ENCODE data around the gene PTPRN2.

Gene PTPRN2

GRCh38 chr7:157519246-157519645 lies 1068.4 kb downstream of the PTPRN2 start:
- peaks cover 0 to 2% (median 0%) of the 10 kb centered on the region in 5 donors for H3K4me1 ChIP-seq (ENCODE audit: control insufficient read depth in 5 of 5, insufficient read depth in 5 of 5, low read length in 5 of 5)
- H3K9me3 ChIP-seq (ENCODE audit: control insufficient read depth in 5 of 5, low read length in 5 of 5) = no peaks in the 10 kb centered on the region
- H3K9ac ChIP-seq (ENCODE audit: low read length in 5 of 5) = no peak overlapping the region
- H3K27ac ChIP-seq (ENCODE audit: low read depth, low read length) = no peak overlapping the region
- H3K36me3 ChIP-seq (ENCODE audit: control insufficient read depth in 5 of 5, insufficient read depth in 5 of 5, low read length in 5 of 5) = no peaks in the 10 kb centered on the region
- peaks cover 11 to 27% (median 19%) of the 10 kb centered on the region in 5 donors for H3K27me3 ChIP-seq (ENCODE audit: control insufficient read depth in 5 of 5, insufficient read depth in 4 of 5, low read length in 5 of 5)
- no peak overlapping the region for H3K4me3 ChIP-seq (ENCODE audit: low read depth in 1 of 5, low read length in 5 of 5)

DNA sequence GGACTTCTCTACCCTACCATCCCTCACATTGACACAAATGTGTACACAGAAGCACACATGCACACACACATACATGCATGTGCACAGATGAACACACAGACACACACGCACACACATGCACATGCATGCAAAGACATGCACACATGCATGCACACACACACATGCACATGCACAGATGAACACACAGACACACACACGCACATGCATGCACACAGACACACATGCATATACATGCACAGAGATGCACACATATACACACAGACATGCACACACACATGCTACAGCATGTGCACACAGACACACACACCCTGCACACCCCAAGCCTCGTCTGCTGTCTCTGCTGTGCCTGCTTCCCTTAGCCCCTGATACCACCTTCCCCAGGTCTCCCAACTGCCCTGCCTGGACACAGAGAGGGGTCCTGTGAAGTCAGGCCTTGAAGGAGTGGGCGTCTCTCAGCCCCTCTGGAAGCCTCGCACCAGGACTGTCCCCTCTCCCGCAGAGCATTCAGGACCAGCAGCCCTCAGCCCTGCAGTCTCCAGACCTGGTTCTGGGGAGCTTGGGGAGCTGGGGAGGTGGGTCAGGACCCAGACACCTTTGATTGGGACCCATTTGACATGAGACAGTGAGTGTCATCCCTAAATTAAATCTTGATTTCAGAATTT lies 1069.0 kb downstream of the PTPRN2 start:
- H3K27me3 ChIP-seq (ENCODE audit: control insufficient read depth in 5 of 5, insufficient read depth in 4 of 5, low read length in 5 of 5) = peaks cover 11 to 27% (median 19%) of the 10 kb centered on the region in 5 donors
- H3K36me3 ChIP-seq (ENCODE audit: control insufficient read depth in 5 of 5, insufficient read depth in 5 of 5, low read length in 5 of 5) = no peaks in the 10 kb centered on the region
- no peaks in the 10 kb centered on the region for H3K9me3 ChIP-seq (ENCODE audit: control insufficient read depth in 5 of 5, low read length in 5 of 5)
- no peak overlapping the region for H3K4me3 ChIP-seq (ENCODE audit: low read depth in 1 of 5, low read length in 5 of 5)
- no peak overlapping the region for H3K9ac ChIP-seq (ENCODE audit: low read length in 5 of 5)
- peaks cover 0 to 2% (median 0%) of the 10 kb centered on the region in 5 donors for H3K4me1 ChIP-seq (ENCODE audit: control insufficient read depth in 5 of 5, insufficient read depth in 5 of 5, low read length in 5 of 5)
- H3K27ac ChIP-seq (ENCODE audit: low read depth, low read length) = no peak overlapping the region

DNA sequence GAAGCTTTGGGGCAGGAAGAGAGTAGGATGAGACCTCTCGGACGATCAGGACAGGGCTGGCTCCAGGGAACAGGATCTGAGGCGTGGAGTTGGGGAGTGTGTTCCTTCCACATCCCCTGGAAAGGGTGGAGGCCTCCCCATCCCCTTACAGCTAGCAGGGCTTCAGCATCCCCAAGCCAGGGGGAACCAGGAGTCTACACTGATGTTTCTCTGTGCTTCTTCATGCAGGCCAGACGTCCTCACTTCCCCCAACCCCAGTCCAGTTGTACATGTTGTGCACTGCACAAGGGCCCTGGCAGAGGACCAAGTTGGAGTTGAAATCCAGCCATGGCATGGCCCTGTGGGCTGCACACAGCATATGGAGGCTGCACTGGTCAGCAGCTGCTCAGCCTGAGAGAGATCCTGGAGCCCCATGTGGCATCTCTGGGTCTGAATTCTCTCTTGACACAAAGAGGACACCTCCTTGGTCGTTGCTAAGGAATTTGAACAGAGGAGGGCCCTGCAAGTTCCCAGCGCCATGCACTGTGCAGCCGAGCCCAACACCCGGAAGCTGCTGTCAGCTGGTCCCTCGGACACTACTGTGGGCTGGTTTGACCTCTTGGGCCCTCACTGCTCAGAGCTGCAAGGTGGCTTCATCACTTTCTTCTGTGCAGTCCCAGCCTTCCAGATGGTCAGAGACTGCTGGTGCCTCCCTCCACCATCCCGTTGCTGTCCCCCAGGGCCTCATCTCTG lies 1069.7 kb downstream of the PTPRN2 start:
- Histone ChIP-seq H3K4me3 (ENCODE audit: low read depth in 1 of 5, low read length in 5 of 5) (no peak overlapping the region), H3K27me3 (ENCODE audit: control insufficient read depth in 5 of 5, insufficient read depth in 4 of 5, low read length in 5 of 5) (peaks cover 7 to 27% (median 19%) of the 10 kb centered on the region in 5 donors), H3K27ac (ENCODE audit: low read depth, low read length) (no peak overlapping the region), H3K36me3 (ENCODE audit: control insufficient read depth in 5 of 5, insufficient read depth in 5 of 5, low read length in 5 of 5) (no peaks in the 10 kb centered on the region), H3K4me1 (ENCODE audit: control insufficient read depth in 5 of 5, insufficient read depth in 5 of 5, low read length in 5 of 5) (peaks cover 0 to 2% (median 0%) of the 10 kb centered on the region in 5 donors), H3K9ac (ENCODE audit: low read length in 5 of 5) (no peak overlapping the region), H3K9me3 (ENCODE audit: control insufficient read depth in 5 of 5, low read length in 5 of 5) (peaks cover 0 to 4% (median 0%) of the 10 kb centered on the region in 5 donors)

DNA sequence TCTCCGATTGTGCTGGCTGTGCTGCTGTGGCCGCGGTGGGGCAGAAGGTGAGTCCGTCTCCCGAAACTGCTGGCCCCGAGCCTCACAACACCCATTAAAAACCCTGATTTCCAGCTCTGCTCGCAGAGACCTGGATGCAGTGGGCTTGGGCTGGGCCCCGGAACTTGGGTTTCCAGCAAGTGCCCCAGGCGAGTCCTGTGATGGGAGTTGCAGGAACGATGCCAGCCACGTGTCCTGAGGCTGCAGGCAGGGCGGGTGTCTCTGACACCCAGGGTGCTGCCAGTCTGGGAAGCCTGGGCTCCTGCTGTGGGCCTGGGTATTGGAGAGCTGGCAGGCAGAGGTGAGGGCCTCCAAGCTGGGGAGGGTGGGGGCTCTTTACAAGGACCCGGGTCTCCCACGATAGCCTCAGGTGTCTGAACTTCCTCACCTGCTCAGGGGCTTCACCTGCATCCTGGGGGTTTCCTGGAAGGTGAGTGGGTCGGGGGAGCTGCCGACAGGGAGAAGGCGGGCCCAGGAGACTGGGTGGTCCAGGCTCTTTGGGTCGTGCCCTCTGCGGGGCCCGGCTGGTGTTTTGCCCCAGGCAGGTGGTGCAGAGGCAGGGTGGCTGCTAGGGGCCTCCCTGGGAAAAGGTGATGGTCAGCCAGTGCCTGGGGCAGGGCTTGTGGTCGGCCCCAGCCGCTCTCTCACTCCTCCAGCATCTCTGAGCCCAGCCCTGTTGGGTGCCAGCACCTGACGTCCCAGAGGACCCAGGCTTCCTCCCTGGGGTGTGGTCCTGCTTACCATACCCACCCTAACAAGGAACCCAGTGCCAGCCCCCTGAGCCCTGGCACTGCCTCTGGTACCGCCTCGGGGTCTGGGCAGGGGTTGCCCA lies 1070.5 kb downstream of the PTPRN2 start:
- peaks cover 7 to 27% (median 19%) of the 10 kb centered on the region in 5 donors for H3K27me3 ChIP-seq (ENCODE audit: control insufficient read depth in 5 of 5, insufficient read depth in 4 of 5, low read length in 5 of 5)
- H3K36me3 ChIP-seq (ENCODE audit: control insufficient read depth in 5 of 5, insufficient read depth in 5 of 5, low read length in 5 of 5) = no peaks in the 10 kb centered on the region

GRCh38 chr7:157516311-157516710 lies 1071.3 kb downstream of the PTPRN2 start:
- H3K4me1 ChIP-seq (ENCODE audit: control insufficient read depth in 5 of 5, insufficient read depth in 5 of 5, low read length in 5 of 5) = peaks cover 0 to 2% (median 0%) of the 10 kb centered on the region in 5 donors
- H3K36me3 ChIP-seq (ENCODE audit: control insufficient read depth in 5 of 5, insufficient read depth in 5 of 5, low read length in 5 of 5) = no peaks in the 10 kb centered on the region
- H3K9ac ChIP-seq (ENCODE audit: low read length in 5 of 5) = no peak overlapping the region
- H3K27me3 ChIP-seq (ENCODE audit: control insufficient read depth in 5 of 5, insufficient read depth in 4 of 5, low read length in 5 of 5) = peaks cover 7 to 27% (median 19%) of the 10 kb centered on the region in 5 donors
- no peak overlapping the region for H3K4me3 ChIP-seq (ENCODE audit: low read depth in 1 of 5, low read length in 5 of 5)
- no peak overlapping the region for H3K27ac ChIP-seq (ENCODE audit: low read depth, low read length)
- H3K9me3 ChIP-seq (ENCODE audit: control insufficient read depth in 5 of 5, low read length in 5 of 5) = peaks cover 0 to 5% (median 0%) of the 10 kb centered on the region in 5 donors

More for the DNA sequence above, 1070.5 kb downstream of the PTPRN2 start:
- H3K27ac ChIP-seq (ENCODE audit: low read depth, low read length) = no peak overlapping the region
- peaks cover 0 to 5% (median 0%) of the 10 kb centered on the region in 5 donors for H3K9me3 ChIP-seq (ENCODE audit: control insufficient read depth in 5 of 5, low read length in 5 of 5)
- H3K9ac ChIP-seq (ENCODE audit: low read length in 5 of 5) = no peak overlapping the region
- H3K4me3 ChIP-seq (ENCODE audit: low read depth in 1 of 5, low read length in 5 of 5) = no peak overlapping the region
- peaks cover 0 to 2% (median 0%) of the 10 kb centered on the region in 5 donors for H3K4me1 ChIP-seq (ENCODE audit: control insufficient read depth in 5 of 5, insufficient read depth in 5 of 5, low read length in 5 of 5)

DNA sequence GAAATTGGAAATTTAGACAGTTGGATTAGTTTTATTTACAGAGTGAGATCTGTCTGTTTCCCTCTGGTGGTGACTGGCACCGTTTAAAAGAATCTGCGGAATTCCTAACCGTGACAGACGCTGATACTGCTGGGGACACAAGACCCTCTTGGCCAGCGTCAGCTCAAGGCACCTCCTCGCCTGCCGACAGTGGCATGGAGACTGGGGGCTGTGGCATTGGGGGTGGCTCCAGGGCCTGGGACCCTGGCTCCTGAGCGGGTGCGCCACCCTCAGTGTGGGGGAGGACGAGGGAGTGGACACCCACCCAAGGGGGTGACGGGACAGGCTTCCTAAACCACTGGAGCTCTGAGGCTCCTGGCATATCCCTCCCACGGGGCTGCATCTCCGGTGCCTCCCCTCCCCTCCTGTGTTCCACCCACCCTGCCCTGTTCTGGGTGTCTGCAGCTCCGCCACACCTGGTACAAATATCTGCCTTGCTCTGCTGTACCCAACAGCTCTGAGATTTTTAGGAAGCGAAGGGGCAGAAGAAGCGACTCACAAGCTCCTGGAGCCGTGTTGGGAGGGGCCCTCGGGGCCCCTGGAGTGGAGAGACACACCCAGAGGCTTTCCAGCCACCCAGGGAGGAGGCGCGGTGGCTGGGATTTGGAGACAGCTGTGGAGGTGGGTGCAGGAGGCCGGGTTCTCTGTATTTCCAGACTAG lies 1072.1 kb downstream of the PTPRN2 start:
- H3K27ac ChIP-seq (ENCODE audit: low read depth, low read length) = no peak overlapping the region
- H3K27me3 ChIP-seq (ENCODE audit: control insufficient read depth in 5 of 5, insufficient read depth in 4 of 5, low read length in 5 of 5) = peaks cover 7 to 23% (median 17%) of the 10 kb centered on the region in 5 donors
- peaks cover 0 to 5% (median 0%) of the 10 kb centered on the region in 5 donors for H3K9me3 ChIP-seq (ENCODE audit: control insufficient read depth in 5 of 5, low read length in 5 of 5)
- H3K36me3 ChIP-seq (ENCODE audit: control insufficient read depth in 5 of 5, insufficient read depth in 5 of 5, low read length in 5 of 5) = no peaks in the 10 kb centered on the region
- peaks cover 0 to 2% (median 0%) of the 10 kb centered on the region in 5 donors for H3K4me1 ChIP-seq (ENCODE audit: control insufficient read depth in 5 of 5, insufficient read depth in 5 of 5, low read length in 5 of 5)
- no peak overlapping the region for H3K9ac ChIP-seq (ENCODE audit: low read length in 5 of 5)
- no peak overlapping the region for H3K4me3 ChIP-seq (ENCODE audit: low read depth in 1 of 5, low read length in 5 of 5)

DNA sequence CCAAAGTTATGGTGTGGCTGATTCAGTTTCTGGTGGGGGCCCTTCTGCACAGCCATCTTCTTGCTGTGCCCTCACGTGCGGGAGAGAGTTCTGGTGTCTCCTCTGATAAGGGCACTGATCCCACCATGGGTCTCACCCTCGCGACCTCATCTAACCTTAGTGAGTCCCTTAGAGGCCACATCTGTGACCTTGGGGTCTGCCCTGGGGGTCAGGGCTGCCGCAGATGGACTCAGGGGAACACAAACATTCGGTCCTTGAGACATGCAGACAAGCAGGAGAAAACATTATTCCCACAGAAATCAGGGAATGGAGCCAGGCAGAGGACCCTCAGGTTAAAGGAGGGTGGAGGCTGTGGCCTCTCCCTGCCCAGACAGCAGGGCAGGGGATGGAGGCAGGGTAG lies 1072.9 kb downstream of the PTPRN2 start:
- Histone ChIP-seq H3K4me1 (ENCODE audit: control insufficient read depth in 5 of 5, insufficient read depth in 5 of 5, low read length in 5 of 5) (peaks cover 0 to 2% (median 0%) of the 10 kb centered on the region in 5 donors), H3K9ac (ENCODE audit: low read length in 5 of 5) (no peak overlapping the region)

DNA sequence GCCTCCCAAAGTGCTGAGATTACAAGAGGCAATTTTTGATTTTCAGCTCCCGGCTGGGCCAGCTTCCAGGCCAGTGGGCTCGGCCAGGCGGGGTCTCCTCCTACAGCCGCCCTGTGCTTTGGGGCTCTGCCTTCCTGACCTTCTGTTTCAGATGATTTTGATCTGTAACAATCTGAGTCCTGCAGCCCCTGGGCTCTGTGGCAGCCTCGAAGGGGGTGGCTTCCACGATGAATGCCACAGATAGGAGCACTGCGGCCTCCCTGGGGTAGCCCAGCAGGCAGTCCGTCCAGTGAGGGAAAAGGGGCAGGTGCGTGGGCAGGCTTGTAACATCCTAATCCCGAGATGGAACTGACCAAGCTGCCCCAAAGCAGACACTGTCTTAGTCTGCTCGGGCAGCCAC lies 1073.3 kb downstream of the PTPRN2 start:
- no peak overlapping the region for H3K9ac ChIP-seq (ENCODE audit: low read length in 5 of 5)
- no peak overlapping the region for H3K27ac ChIP-seq (ENCODE audit: low read depth, low read length)
- peaks cover 7 to 23% (median 17%) of the 10 kb centered on the region in 5 donors for H3K27me3 ChIP-seq (ENCODE audit: control insufficient read depth in 5 of 5, insufficient read depth in 4 of 5, low read length in 5 of 5)
- peaks cover 0 to 5% (median 0%) of the 10 kb centered on the region in 5 donors for H3K9me3 ChIP-seq (ENCODE audit: control insufficient read depth in 5 of 5, low read length in 5 of 5)
- H3K4me3 ChIP-seq (ENCODE audit: low read depth in 1 of 5, low read length in 5 of 5) = no peak overlapping the region
- peaks cover 0 to 2% (median 0%) of the 10 kb centered on the region in 5 donors for H3K4me1 ChIP-seq (ENCODE audit: control insufficient read depth in 5 of 5, insufficient read depth in 5 of 5, low read length in 5 of 5)
- no peaks in the 10 kb centered on the region for H3K36me3 ChIP-seq (ENCODE audit: control insufficient read depth in 5 of 5, insufficient read depth in 5 of 5, low read length in 5 of 5)

More for the DNA sequence above, 1072.9 kb downstream of the PTPRN2 start:
- H3K36me3 ChIP-seq (ENCODE audit: control insufficient read depth in 5 of 5, insufficient read depth in 5 of 5, low read length in 5 of 5) = no peaks in the 10 kb centered on the region
- H3K9me3 ChIP-seq (ENCODE audit: control insufficient read depth in 5 of 5, low read length in 5 of 5) = peaks cover 0 to 5% (median 0%) of the 10 kb centered on the region in 5 donors
- no peak overlapping the region for H3K4me3 ChIP-seq (ENCODE audit: low read depth in 1 of 5, low read length in 5 of 5)
- no peak overlapping the region for H3K27ac ChIP-seq (ENCODE audit: low read depth, low read length)
- peaks cover 7 to 23% (median 17%) of the 10 kb centered on the region in 5 donors for H3K27me3 ChIP-seq (ENCODE audit: control insufficient read depth in 5 of 5, insufficient read depth in 4 of 5, low read length in 5 of 5)

DNA sequence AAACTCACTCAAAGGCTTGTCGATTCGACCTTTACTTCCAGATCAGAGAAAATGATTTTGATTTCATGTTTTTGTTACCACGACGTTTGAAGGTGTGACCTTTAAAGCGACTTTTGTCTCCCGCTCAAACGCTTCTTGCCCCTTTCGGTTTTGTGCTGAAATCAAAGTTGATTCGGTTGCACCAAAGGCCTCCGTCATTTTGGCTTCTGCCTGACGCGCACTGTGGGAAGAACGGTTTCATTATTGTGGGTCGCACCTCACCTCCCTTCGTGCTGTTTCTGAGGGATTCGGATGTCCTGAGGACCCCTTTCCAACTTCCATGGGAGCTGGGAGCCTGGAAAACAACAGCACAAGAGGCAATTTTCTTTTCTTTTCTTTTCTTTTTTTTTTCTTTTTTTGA lies 1073.9 kb downstream of the PTPRN2 start:
- Histone ChIP-seq H3K4me1 (ENCODE audit: control insufficient read depth in 5 of 5, insufficient read depth in 5 of 5, low read length in 5 of 5) (no peaks in the 10 kb centered on the region), H3K9ac (ENCODE audit: low read length in 5 of 5) (no peak overlapping the region), H3K27ac (ENCODE audit: low read depth, low read length) (no peak overlapping the region), H3K9me3 (ENCODE audit: control insufficient read depth in 5 of 5, low read length in 5 of 5) (peaks cover 0 to 5% (median 0%) of the 10 kb centered on the region in 5 donors), H3K4me3 (ENCODE audit: low read depth in 1 of 5, low read length in 5 of 5) (no peak overlapping the region), H3K36me3 (ENCODE audit: control insufficient read depth in 5 of 5, insufficient read depth in 5 of 5, low read length in 5 of 5) (no peaks in the 10 kb centered on the region), H3K27me3 (ENCODE audit: control insufficient read depth in 5 of 5, insufficient read depth in 4 of 5, low read length in 5 of 5) (peaks cover 7 to 23% (median 19%) of the 10 kb centered on the region in 5 donors)
